Trophoblast cell (in vitro differentiated cells and primary cell): ENCODE measurements around the gene GPRC5B.

Experiments used
- DNase-seq, 2 donors: peaks; one replicate each; pipeline ENCODE4 v3.0.0-alpha.2; 2016
- H2AFZ ChIP-seq: 2 replicates; pipeline ENCODE4 v1.6.1; 2013; ENCODE audit warnings: low read length, moderate library complexity, mild to moderate bottlenecking; ENCODE audit not compliant: insufficient read depth, poor library complexity
- H2AK5ac ChIP-seq: 2 replicates; pipeline ENCODE4 v1.6.1; 2013; ENCODE audit warnings: mild to moderate bottlenecking, low read length
- H2BK120ac ChIP-seq: 2 replicates; pipeline ENCODE4 v1.6.1; 2013; ENCODE audit warnings: low read length, mild to moderate bottlenecking, moderate library complexity; ENCODE audit not compliant: insufficient read depth, poor library complexity
- H2BK12ac ChIP-seq: 2 replicates; pipeline ENCODE4 v1.6.1; 2013; ENCODE audit warnings: mild to moderate bottlenecking, low read length, moderate library complexity
- H2BK5ac ChIP-seq: 2 replicates; pipeline ENCODE4 v1.6.1; 2013; ENCODE audit warnings: low read length, low read depth, moderate library complexity, mild to moderate bottlenecking; ENCODE audit not compliant: poor library complexity
- H3K14ac ChIP-seq: 2 replicates; pipeline ENCODE4 v1.6.1; 2013; ENCODE audit warnings: mild to moderate bottlenecking, low read length
- H3K18ac ChIP-seq: 2 replicates; pipeline ENCODE4 v1.6.1; 2013; ENCODE audit warnings: mild to moderate bottlenecking, low read length
- H3K23ac ChIP-seq: 2 replicates; pipeline ENCODE4 v1.6.1; 2013; ENCODE audit warnings: low read length
- H3K27ac ChIP-seq: 2 replicates; pipeline ENCODE4 v1.5.1; 2013; ENCODE audit warnings: low read depth, mild to moderate bottlenecking, inconsistent platforms, low read length, moderate library complexity
- H3K27me3 ChIP-seq: 2 replicates; pipeline ENCODE4 v1.6.1; 2013; ENCODE audit warnings: inconsistent platforms, mild to moderate bottlenecking, low read length, moderate library complexity; ENCODE audit not compliant: insufficient read depth
- H3K36me3 ChIP-seq, 2 experiments: 1 replicate in 1 of 2; 2 replicates in 1 of 2; pipeline ENCODE4 v1.6.1; 2013; ENCODE audit warnings: low read length in 2 of 2, mild to moderate bottlenecking in 2 of 2, moderate library complexity in 1 of 2; ENCODE audit not compliant: insufficient read depth in 2 of 2, control insufficient read depth in 1 of 2
- H3K4ac ChIP-seq: 2 replicates; pipeline ENCODE4 v1.6.1; 2013; ENCODE audit warnings: low read depth, mild to moderate bottlenecking, low read length, moderate library complexity
- H3K4me1 ChIP-seq, 2 experiments: 1 replicate in 1 of 2; 2 replicates in 1 of 2; pipeline ENCODE4 v1.6.1; 2013; ENCODE audit warnings: low read length in 2 of 2, mild to moderate bottlenecking in 2 of 2, moderate library complexity in 1 of 2; ENCODE audit not compliant: insufficient read depth in 2 of 2, control insufficient read depth in 1 of 2
- H3K4me2 ChIP-seq: 2 replicates; pipeline ENCODE4 v1.6.1; 2013; ENCODE audit warnings: inconsistent platforms, mild to moderate bottlenecking, low read length, moderate library complexity
- H3K4me3 ChIP-seq: 2 replicates; pipeline ENCODE4 v1.5.1; 2013; ENCODE audit warnings: mild to moderate bottlenecking, low read depth, low read length, inconsistent platforms
- H3K79me1 ChIP-seq: one replicate; pipeline ENCODE4 v1.6.1; 2013; ENCODE audit warnings: low read length
- H3K79me2 ChIP-seq: 2 replicates; pipeline ENCODE4 v1.6.1; 2013; ENCODE audit warnings: low read length, mild to moderate bottlenecking; ENCODE audit not compliant: control insufficient read depth, insufficient read depth, poor library complexity
- H3K9ac ChIP-seq: 2 replicates; pipeline ENCODE4 v1.6.1; 2013; ENCODE audit warnings: mild to moderate bottlenecking, low read length
- H3K9me3 ChIP-seq: 2 replicates; pipeline ENCODE4 v1.6.1; 2013; ENCODE audit warnings: low read depth, mild to moderate bottlenecking, control low read depth, inconsistent platforms, low read length; ENCODE audit not compliant: insufficient read depth
- H4K12ac ChIP-seq: 2 replicates; pipeline ENCODE4 v1.6.1; 2013; ENCODE audit warnings: low read depth, mild to moderate bottlenecking, low read length, moderate library complexity
- H4K8ac ChIP-seq: 2 replicates; pipeline ENCODE4 v1.6.1; 2013; ENCODE audit warnings: low read depth, mild to moderate bottlenecking, low read length, moderate library complexity
- H4K91ac ChIP-seq: one replicate; pipeline ENCODE4 v1.6.1; 2013; ENCODE audit warnings: low read depth, mild to moderate bottlenecking, low read length, moderate library complexity
- WGBS: extraction: QIAGEN DNeasy Blood & Tissue Kit; methylation state at CpG from one replicate; pipeline ENCODE4 v1.1.7; 2013; ENCODE audit warnings: missing lambda C conversion rate; ENCODE audit not compliant: insufficient read length, insufficient coverage; ENCODE audit errors: extremely low coverage; 5-methylcytosine and 5-hydroxymethylcytosine counted together

Gene GPRC5B

GRCh38 chr16:19835196-19835595, 49.5 kb downstream of the GPRC5B start:
- no peaks in the 10 kb centered on the region for H3K27me3 ChIP-seq

DNA sequence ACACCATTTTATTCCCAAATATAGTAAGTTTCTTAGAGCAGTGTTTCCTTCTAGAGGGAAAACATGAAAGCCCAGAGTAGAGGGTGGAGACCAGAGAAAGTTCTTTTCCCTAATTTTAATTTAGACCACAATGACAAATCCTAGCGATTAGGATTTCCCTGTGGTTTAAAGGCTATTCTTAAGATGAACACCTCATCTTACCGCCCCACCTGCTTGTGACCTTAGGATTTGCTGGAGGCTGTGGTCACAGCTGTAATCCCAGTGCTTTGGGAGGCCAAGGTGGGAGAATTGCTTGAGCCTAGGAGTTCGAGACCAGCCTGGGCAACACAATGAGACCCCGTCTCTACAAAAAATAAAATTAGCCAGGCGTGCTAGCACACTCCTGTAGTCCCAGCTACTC, 51.1 kb downstream of the GPRC5B start:
- no peak overlapping the region for H2BK120ac ChIP-seq
- H2BK5ac ChIP-seq, result no peak overlapping the region
- H3K4me3 ChIP-seq, result no peak overlapping the region
- no peak overlapping the region for H3K27ac ChIP-seq
- no peak overlapping the region for H4K8ac ChIP-seq
- no peaks in the 10 kb centered on the region for H3K4me1 ChIP-seq
- H2BK12ac ChIP-seq, result no peak overlapping the region
- H4K12ac ChIP-seq, result no peak overlapping the region
- H2AK5ac ChIP-seq, result no peak overlapping the region
- no peak for DNase-seq
- no peak overlapping the region for H4K91ac ChIP-seq
- no peak overlapping the region for H3K9ac ChIP-seq
- no peaks in the 10 kb centered on the region for H3K9me3 ChIP-seq
- no CpG with 5 or more reads among the region's 5 CpGs for WGBS
- no peak overlapping the region for H3K23ac ChIP-seq
- H3K36me3 ChIP-seq, result no peaks in the 10 kb centered on the region
- H3K14ac ChIP-seq, result no peak overlapping the region
- H3K4me2 ChIP-seq, result no peak overlapping the region
- no peak overlapping the region for H2AFZ ChIP-seq
- no peak overlapping the region for H3K4ac ChIP-seq
- H3K79me2 ChIP-seq, result no peaks in the 10 kb centered on the region
- no peak overlapping the region for H3K18ac ChIP-seq
- H3K27me3 ChIP-seq, result no peaks in the 10 kb centered on the region
- no peaks in the 10 kb centered on the region for H3K79me1 ChIP-seq

More at GRCh38 chr16:19835196-19835595, 49.5 kb downstream of the GPRC5B start:
- Histone ChIP-seq H2BK12ac (no peak overlapping the region), H2BK120ac (no peak overlapping the region), H3K4me3 (no peak overlapping the region), H3K36me3 (no peaks in the 10 kb centered on the region), H3K9ac (no peak overlapping the region), H3K4ac (no peak overlapping the region), H3K27ac (no peak overlapping the region), H3K14ac (no peak overlapping the region), H4K12ac (no peak overlapping the region), H3K9me3 (no peaks in the 10 kb centered on the region), H3K79me1 (no peaks in the 10 kb centered on the region), H3K18ac (no peak overlapping the region), H4K8ac (no peak overlapping the region), H3K4me1 (no peaks in the 10 kb centered on the region), H3K4me2 (no peak overlapping the region), H2AK5ac (no peak overlapping the region), H2AFZ (no peak overlapping the region), H4K91ac (no peak overlapping the region), H3K23ac (no peak overlapping the region), H2BK5ac (no peak overlapping the region), H3K79me2 (no peaks in the 10 kb centered on the region)
- WGBS, result no CpG with 5 or more reads among the region's 3 CpGs
- DNase-seq, result no peak

- no peak overlapping the region for H4K8ac ChIP-seq
- H3K79me2 ChIP-seq, result no peaks in the 10 kb centered on the region
- no peak overlapping the region for H3K23ac ChIP-seq
- no peak overlapping the region for H3K14ac ChIP-seq
- H3K9ac ChIP-seq, result no peak overlapping the region
- WGBS, result no CpG with 5 or more reads among the region's 3 CpGs
- H3K4me1 ChIP-seq, result no peaks in the 10 kb centered on the region
- no peak overlapping the region for H3K4ac ChIP-seq
- no peaks in the 10 kb centered on the region for H3K9me3 ChIP-seq
- H4K12ac ChIP-seq, result no peak overlapping the region
- no peaks in the 10 kb centered on the region for H3K27me3 ChIP-seq
- H3K18ac ChIP-seq, result no peak overlapping the region
- H3K27ac ChIP-seq, result no peak overlapping the region
- no peak overlapping the region for H3K4me3 ChIP-seq
- H3K36me3 ChIP-seq, result no peaks in the 10 kb centered on the region
- H2AK5ac ChIP-seq, result no peak overlapping the region
- no peak overlapping the region for H3K4me2 ChIP-seq
- H2BK12ac ChIP-seq, result no peak overlapping the region
- H3K79me1 ChIP-seq, result no peaks in the 10 kb centered on the region
- no peak overlapping the region for H4K91ac ChIP-seq
- H2BK120ac ChIP-seq, result no peak overlapping the region
- no peak overlapping the region for H2BK5ac ChIP-seq
- no peak overlapping the region for H2AFZ ChIP-seq
- DNase-seq, result no peak
These were observed 51.5 kb downstream of the GPRC5B start for GRCh38 chr16:19833176-19833575.

GRCh38 chr16:19831678-19832077, 53.0 kb downstream of the GPRC5B start:
- Histone ChIP-seq H3K9me3 (no peaks in the 10 kb centered on the region), H3K4me2 (no peak overlapping the region), H3K4me3 (no peak overlapping the region), H3K79me1 (no peaks in the 10 kb centered on the region), H3K79me2 (no peaks in the 10 kb centered on the region), H3K9ac (no peak overlapping the region), H2AK5ac (no peak overlapping the region), H3K36me3 (no peaks in the 10 kb centered on the region), H3K18ac (no peak overlapping the region), H2BK12ac (no peak overlapping the region), H3K4ac (no peak overlapping the region), H4K8ac (no peak overlapping the region), H4K91ac (no peak overlapping the region), H4K12ac (no peak overlapping the region), H3K14ac (no peak overlapping the region), H3K23ac (no peak overlapping the region), H2AFZ (no peak overlapping the region), H3K27ac (no peak overlapping the region), H3K27me3 (no peaks in the 10 kb centered on the region), H2BK5ac (no peak overlapping the region), H3K4me1 (no peaks in the 10 kb centered on the region), H2BK120ac (no peak overlapping the region)
- no peak for DNase-seq
- WGBS, result no CpG with 5 or more reads among the region's 6 CpGs
